PFSK-1 (cell line): ENCODE results near the gene ZC3H12C.

Experiments used
- FOXP2 ChIP-seq: optimal IDR thresholded peaks from 2 replicates; pipeline ENCODE3; 2011; ENCODE audit warnings: borderline replicate concordance, control low read depth, inconsistent platforms; ENCODE audit not compliant: insufficient read depth; ENCODE audit errors: extremely low read length, extremely low read depth
- POLR2AphosphoS5 ChIP-seq: IDR thresholded peaks from 2 replicates; pipeline ENCODE4 v1.6.1; 2012; ENCODE audit warnings: low read depth, mild to moderate bottlenecking, control low read depth, low read length, moderate library complexity
- SIN3A ChIP-seq: IDR thresholded peaks from 2 replicates; pipeline ENCODE4 v1.6.1; 2012; ENCODE audit warnings: mild to moderate bottlenecking, low read length, moderate library complexity, borderline replicate concordance; ENCODE audit not compliant: insufficient read depth
- TAF1 ChIP-seq: IDR thresholded peaks from 2 replicates; pipeline ENCODE4 v1.6.1; 2012; ENCODE audit warnings: low read length, control low read depth, borderline replicate concordance; ENCODE audit not compliant: insufficient read depth
- TF ChIP-seq, protein P1 (sequence below), 2 experiments: IDR thresholded peaks; 2 replicates each; pipeline versions ENCODE4 v1.6.1 to v1.8.0; 2011 to 2012; ENCODE audit warnings: low read depth in 2 of 2, low read length in 2 of 2, control low read depth in 1 of 2, inconsistent platforms in 1 of 2, mild to moderate bottlenecking in 1 of 2, moderate library complexity in 1 of 2; ENCODE audit not compliant: insufficient read depth in 1 of 2

Gene ZC3H12C

DNA sequence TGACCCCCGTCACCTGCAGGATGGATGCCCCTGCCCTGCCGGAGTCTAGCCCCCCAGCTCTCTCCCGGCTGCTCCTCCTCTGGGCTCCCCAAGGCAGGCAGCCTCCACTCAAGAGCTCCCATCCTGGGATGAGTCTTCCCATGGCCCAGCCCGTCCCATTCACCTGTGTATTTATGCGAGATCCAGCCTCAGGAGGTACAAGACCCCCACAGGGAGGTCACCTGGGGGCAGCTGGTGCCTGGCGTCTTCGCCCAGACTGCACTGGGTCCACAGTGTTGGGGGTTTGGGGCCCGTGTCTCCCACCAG, 43.0 kb upstream of the ZC3H12C start:
- TF ChIP-seq SIN3A (no peak), POLR2AphosphoS5 (no peak), FOXP2 (no peak), TAF1 (no peak)
- TF ChIP-seq, protein P1, sequence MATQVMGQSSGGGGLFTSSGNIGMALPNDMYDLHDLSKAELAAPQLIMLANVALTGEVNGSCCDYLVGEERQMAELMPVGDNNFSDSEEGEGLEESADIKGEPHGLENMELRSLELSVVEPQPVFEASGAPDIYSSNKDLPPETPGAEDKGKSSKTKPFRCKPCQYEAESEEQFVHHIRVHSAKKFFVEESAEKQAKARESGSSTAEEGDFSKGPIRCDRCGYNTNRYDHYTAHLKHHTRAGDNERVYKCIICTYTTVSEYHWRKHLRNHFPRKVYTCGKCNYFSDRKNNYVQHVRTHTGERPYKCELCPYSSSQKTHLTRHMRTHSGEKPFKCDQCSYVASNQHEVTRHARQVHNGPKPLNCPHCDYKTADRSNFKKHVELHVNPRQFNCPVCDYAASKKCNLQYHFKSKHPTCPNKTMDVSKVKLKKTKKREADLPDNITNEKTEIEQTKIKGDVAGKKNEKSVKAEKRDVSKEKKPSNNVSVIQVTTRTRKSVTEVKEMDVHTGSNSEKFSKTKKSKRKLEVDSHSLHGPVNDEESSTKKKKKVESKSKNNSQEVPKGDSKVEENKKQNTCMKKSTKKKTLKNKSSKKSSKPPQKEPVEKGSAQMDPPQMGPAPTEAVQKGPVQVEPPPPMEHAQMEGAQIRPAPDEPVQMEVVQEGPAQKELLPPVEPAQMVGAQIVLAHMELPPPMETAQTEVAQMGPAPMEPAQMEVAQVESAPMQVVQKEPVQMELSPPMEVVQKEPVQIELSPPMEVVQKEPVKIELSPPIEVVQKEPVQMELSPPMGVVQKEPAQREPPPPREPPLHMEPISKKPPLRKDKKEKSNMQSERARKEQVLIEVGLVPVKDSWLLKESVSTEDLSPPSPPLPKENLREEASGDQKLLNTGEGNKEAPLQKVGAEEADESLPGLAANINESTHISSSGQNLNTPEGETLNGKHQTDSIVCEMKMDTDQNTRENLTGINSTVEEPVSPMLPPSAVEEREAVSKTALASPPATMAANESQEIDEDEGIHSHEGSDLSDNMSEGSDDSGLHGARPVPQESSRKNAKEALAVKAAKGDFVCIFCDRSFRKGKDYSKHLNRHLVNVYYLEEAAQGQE (IDR thresholded peaks at IDR 0.05; ENCODE audit: insufficient read depth in 1 of 2, low read depth in 2 of 2, low read length in 2 of 2), result no peak

DNA sequence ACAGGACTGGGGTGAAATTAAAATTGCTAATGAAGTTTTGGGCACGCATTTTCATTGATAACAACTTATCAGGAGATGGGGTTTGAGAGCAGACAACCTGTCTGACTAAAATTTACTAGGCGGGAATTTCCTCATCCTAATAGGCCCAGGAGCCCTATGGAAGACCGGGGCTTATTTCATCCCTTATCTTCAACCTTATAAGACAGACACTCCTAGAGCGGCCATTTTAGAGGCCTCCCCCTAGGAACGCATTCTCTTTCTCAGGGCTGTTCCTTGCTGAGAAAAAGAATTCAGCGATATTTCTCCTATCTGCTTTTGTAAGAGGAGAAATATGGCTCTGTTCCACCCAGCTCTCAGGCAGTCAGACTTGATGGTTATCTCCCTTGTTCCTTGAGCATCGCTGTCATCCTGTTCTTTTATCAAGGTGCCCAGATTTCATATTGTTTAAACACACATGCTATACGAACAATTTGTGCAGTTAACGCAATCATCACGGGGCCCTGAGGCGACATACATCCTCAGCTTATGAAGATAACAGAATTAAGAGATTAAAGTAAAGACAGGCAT, 39.3 kb upstream of the ZC3H12C start:
- no peak for TF ChIP-seq POLR2AphosphoS5
- TF ChIP-seq FOXP2, result no peak
- no peak for TF ChIP-seq TAF1
- no peak for TF ChIP-seq SIN3A
- TF ChIP-seq, protein P1 (IDR thresholded peaks at IDR 0.05; ENCODE audit: insufficient read depth in 1 of 2, low read depth in 2 of 2, low read length in 2 of 2), result no peak

- TF ChIP-seq, protein P1 (IDR thresholded peaks at IDR 0.05; ENCODE audit: insufficient read depth in 1 of 2, low read depth in 2 of 2, low read length in 2 of 2), result no peak
- no peak for TF ChIP-seq FOXP2
- TF ChIP-seq POLR2AphosphoS5, result no peak
- TF ChIP-seq TAF1, result no peak
- no peak for TF ChIP-seq SIN3A
Observed at GRCh38 chr11:110056956-110057355, 36.2 kb upstream of the ZC3H12C start.

DNA sequence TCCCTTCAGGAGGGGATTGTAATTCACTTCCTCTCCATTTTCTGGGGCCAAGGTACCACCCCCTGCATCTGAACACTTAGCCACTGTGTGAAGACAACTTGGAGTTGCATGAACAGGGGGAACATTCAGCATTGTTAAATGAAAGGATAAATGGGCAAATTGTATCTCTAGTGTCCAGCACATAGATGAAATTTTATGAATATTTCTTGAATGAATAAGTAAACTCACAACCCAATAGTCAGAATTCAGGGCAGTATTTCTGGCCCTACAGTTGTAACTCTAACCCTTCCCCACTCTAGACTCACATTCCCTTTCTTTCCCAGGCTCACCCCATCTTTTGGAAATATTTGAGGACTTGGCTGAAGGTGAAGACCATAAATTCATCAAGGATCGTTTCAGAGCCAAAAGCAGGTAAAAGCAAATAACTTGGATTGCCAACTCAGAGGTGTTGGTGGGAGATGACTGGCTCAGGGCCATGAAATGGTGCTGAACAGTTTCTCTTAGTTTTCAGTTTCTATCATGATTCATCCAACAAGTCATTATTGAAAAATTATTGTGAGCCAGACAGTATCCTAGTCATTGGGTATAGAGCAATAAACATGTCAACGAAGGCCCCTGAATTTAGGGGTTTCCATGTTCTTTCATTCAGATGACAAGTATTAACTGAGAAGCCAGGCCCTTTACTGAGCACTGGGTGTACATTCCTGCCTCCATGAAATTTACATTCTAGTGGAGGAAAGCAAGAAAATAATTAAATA, 33.3 kb upstream of the ZC3H12C start:
- TF ChIP-seq FOXP2, result no peak
- TF ChIP-seq POLR2AphosphoS5, result no peak
- TF ChIP-seq SIN3A, result no peak
- TF ChIP-seq, protein P1 (IDR thresholded peaks at IDR 0.05; ENCODE audit: insufficient read depth in 1 of 2, low read depth in 2 of 2, low read length in 2 of 2), result no peak
